ENCODE results near the gene CSF1R. TPM values are rescaled to one million over a fixed set of nuclear protein-coding genes. Genes with fewer than 3 reads are reported as not detected.

The CSF1R gene
- total and polyA plus RNA-seq, 2 donors (not counting 3 experiments of a cell fraction or from before 2014, with no cell fraction given): not detected

DNA sequence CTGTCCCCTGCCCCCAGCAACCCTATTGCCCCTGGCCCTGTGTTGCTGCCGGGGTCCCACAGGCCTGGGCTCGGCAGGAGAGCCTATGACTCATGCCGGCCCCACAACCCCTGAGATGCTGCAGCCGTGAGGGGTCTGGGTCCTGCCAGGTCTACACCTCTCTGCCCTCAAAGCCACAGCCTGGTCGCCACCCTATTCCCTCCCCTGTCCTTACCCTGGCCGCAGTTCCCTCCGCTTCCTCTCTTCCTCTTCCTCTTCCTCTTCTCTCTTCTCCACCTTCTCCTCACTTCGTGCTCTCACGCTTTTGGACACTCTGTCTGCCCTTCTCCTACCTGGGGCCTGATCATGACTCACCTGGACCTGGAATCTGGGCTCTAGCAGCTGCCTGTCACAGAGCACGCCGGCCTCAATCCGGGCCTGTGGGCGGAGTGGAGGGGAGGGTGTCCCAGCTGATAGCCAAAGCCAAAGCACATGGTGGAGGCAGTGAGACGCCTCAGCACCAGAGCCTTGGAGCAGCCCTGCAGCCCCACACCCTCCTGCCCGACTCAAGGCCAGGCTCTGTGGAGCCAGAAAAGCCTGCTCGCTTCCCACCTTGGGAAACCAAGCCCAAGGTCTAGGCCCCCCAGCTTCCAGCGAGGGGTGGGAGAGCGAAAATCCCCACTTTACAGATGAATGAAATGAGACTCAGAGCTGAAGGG is 26.8 kb upstream of the CSF1R start:
- Histone ChIP-seq H3K4me2 (ENCODE audit: insufficient read depth, low read length) (no peak overlapping the region), H4K20me1 (replicated peaks; ENCODE audit: control insufficient read depth, extremely low read depth, insufficient read depth, low read length) (no peaks in the 10 kb centered on the region), H3K4me1 (ENCODE audit: control insufficient read depth, extremely low read depth, insufficient read depth, low read length) (no peaks in the 10 kb centered on the region), H3K27me3 (ENCODE audit: control insufficient read depth in 2 of 2, insufficient read depth in 2 of 2, low read length in 2 of 2) (peaks cover 4 to 5% of the 10 kb centered on the region in 2 experiments), H3K27ac (ENCODE audit: insufficient read depth, low read depth, low read length) (no peak overlapping the region), H3K9me1 (replicated peaks; ENCODE audit: control insufficient read depth, extremely low read depth, insufficient read depth, low read length) (no peaks in the 10 kb centered on the region), H3K9me3 (replicated peaks; ENCODE audit: control insufficient read depth, insufficient read depth, low read length) (no peaks in the 10 kb centered on the region), H3K4me3 (replicated peaks in 1 of 3; ENCODE audit: insufficient read depth in 1 of 3, low read depth in 1 of 3, low read length in 3 of 3) (no peak overlapping the region), H2AFZ (ENCODE audit: low read depth, low read length) (no peak overlapping the region), H3K79me2 (ENCODE audit: control insufficient read depth, insufficient read depth, low read length) (no peaks in the 10 kb centered on the region), H3K36me3 (ENCODE audit: control insufficient read depth in 2 of 2, extremely low read depth in 1 of 2, insufficient read depth in 2 of 2, low read length in 2 of 2) (no peaks in the 10 kb centered on the region), H3K9ac (replicated peaks; ENCODE audit: extremely low read depth, insufficient read depth, low read length) (no peak overlapping the region)
- no peak for TF ChIP-seq FOS (IDR thresholded peaks at IDR 0.05; ENCODE audit: borderline replicate concordance, insufficient read depth, low read length)
- no peak for TF ChIP-seq EZH2 (IDR thresholded peaks at IDR 0.05; ENCODE audit: borderline replicate concordance, low read depth, low read length, severe bottlenecking)
- BruUV-seq (replicated peaks): no TSS peak
- FAIRE-seq: no peak
- DNase-seq (ENCODE audit: low read depth, low spot score): no peak
- dilution Hi-C loops (cut with MboI; ENCODE audit: extremely low pct_ligation_motif_present, low sequenced_read_pairs): no loop called here
- ChIA-PET POLR2A (no interaction called here), CTCF (interaction anchor here (0.7 to 2.1 kb wide), 2 partner anchors 10 to 122 kb away, joined by 3 to 7 read pairs; no protein-coding TSS in a partner anchor)
- intact Hi-C loops (cut with micrococcal nuclease): no loop called here

GRCh38 chr5:150112201-150113046 is 26.1 kb upstream of the CSF1R start:
- Histone ChIP-seq H3K27me3 (ENCODE audit: control insufficient read depth in 2 of 2, insufficient read depth in 2 of 2, low read length in 2 of 2) (peaks cover 4 to 5% of the 10 kb centered on the region in 2 experiments), H3K79me2 (ENCODE audit: control insufficient read depth, insufficient read depth, low read length) (no peaks in the 10 kb centered on the region), H3K36me3 (ENCODE audit: control insufficient read depth in 2 of 2, extremely low read depth in 1 of 2, insufficient read depth in 2 of 2, low read length in 2 of 2) (no peaks in the 10 kb centered on the region), H2AFZ (ENCODE audit: low read depth, low read length) (no peak overlapping the region), H3K9me1 (replicated peaks; ENCODE audit: control insufficient read depth, extremely low read depth, insufficient read depth, low read length) (no peaks in the 10 kb centered on the region), H4K20me1 (replicated peaks; ENCODE audit: control insufficient read depth, extremely low read depth, insufficient read depth, low read length) (no peaks in the 10 kb centered on the region), H3K9me3 (replicated peaks; ENCODE audit: control insufficient read depth, insufficient read depth, low read length) (no peaks in the 10 kb centered on the region), H3K4me1 (ENCODE audit: control insufficient read depth, extremely low read depth, insufficient read depth, low read length) (no peaks in the 10 kb centered on the region), H3K4me3 (replicated peaks in 1 of 3; ENCODE audit: insufficient read depth in 1 of 3, low read depth in 1 of 3, low read length in 3 of 3) (no peak overlapping the region), H3K27ac (ENCODE audit: insufficient read depth, low read depth, low read length) (no peak overlapping the region), H3K9ac (replicated peaks; ENCODE audit: extremely low read depth, insufficient read depth, low read length) (no peak overlapping the region), H3K4me2 (ENCODE audit: insufficient read depth, low read length) (no peak overlapping the region)
- CTCF ChIA-PET: interaction anchor here (1.3 to 2.1 kb wide), 3 partner anchors 9 to 122 kb away, joined by 3 to 7 read pairs (median 5); no protein-coding TSS in a partner anchor
- FAIRE-seq: no peak
- no TSS peak for BruUV-seq (replicated peaks)
- TF ChIP-seq, protein P1, sequence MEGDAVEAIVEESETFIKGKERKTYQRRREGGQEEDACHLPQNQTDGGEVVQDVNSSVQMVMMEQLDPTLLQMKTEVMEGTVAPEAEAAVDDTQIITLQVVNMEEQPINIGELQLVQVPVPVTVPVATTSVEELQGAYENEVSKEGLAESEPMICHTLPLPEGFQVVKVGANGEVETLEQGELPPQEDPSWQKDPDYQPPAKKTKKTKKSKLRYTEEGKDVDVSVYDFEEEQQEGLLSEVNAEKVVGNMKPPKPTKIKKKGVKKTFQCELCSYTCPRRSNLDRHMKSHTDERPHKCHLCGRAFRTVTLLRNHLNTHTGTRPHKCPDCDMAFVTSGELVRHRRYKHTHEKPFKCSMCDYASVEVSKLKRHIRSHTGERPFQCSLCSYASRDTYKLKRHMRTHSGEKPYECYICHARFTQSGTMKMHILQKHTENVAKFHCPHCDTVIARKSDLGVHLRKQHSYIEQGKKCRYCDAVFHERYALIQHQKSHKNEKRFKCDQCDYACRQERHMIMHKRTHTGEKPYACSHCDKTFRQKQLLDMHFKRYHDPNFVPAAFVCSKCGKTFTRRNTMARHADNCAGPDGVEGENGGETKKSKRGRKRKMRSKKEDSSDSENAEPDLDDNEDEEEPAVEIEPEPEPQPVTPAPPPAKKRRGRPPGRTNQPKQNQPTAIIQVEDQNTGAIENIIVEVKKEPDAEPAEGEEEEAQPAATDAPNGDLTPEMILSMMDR (IDR thresholded peaks at IDR 0.05; ENCODE audit: extremely low read depth in 1 of 2, insufficient read depth in 1 of 2, low read depth in 1 of 2, low read length in 2 of 2): no peak
- TF ChIP-seq FOS (IDR thresholded peaks at IDR 0.05; ENCODE audit: borderline replicate concordance, insufficient read depth, low read length): no peak
- no peak for TF ChIP-seq MYC (IDR thresholded peaks at IDR 0.05; ENCODE audit: low read depth, low read length)
- TF ChIP-seq POLR2A (IDR thresholded peaks at IDR 0.05; ENCODE audit: low read depth, low read length): no peak
- no peak for TF ChIP-seq JUN (IDR thresholded peaks at IDR 0.05; ENCODE audit: borderline replicate concordance, insufficient read depth, insufficient read length, low read depth)
- TF ChIP-seq POLR2AphosphoS5 (IDR thresholded peaks at IDR 0.05; ENCODE audit: insufficient read depth, low read depth, low read length): no peak
- TF ChIP-seq GATA2 (IDR thresholded peaks at IDR 0.05; ENCODE audit: insufficient read depth, insufficient read length, low read depth, low read length): no peak
- TF ChIP-seq, protein P2, sequence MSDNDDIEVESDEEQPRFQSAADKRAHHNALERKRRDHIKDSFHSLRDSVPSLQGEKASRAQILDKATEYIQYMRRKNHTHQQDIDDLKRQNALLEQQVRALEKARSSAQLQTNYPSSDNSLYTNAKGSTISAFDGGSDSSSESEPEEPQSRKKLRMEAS (IDR thresholded peaks at IDR 0.05; ENCODE audit: insufficient read depth, insufficient read length): no peak
- no peak for TF ChIP-seq EZH2 (IDR thresholded peaks at IDR 0.05; ENCODE audit: borderline replicate concordance, low read depth, low read length, severe bottlenecking)
- POLR2A ChIA-PET: no interaction called here
- intact Hi-C loops (cut with micrococcal nuclease): no loop called here
- dilution Hi-C loops (cut with MboI; ENCODE audit: extremely low pct_ligation_motif_present, low sequenced_read_pairs): no loop called here
- no peak for DNase-seq (ENCODE audit: low read depth, low spot score)
